H7 (cell line): ENCODE measurements around the gene TASOR2. TPM values are rescaled to one million over a fixed set of nuclear protein-coding genes. Genes with fewer than 3 reads are reported as not detected.

Source experiments
- DNase-seq: peaks from one replicate; pipeline ENCODE4 v3.0.0; 2012
- H3K27me3 ChIP-seq: 2 replicates; pipeline ENCODE4 v1.6.0; 2011; ENCODE audit warnings: mild to moderate bottlenecking, low read length; ENCODE audit not compliant: control insufficient read depth, insufficient read depth
- H3K36me3 ChIP-seq: replicated peaks from 2 replicates; pipeline ENCODE4 v1.5.1; 2011; ENCODE audit warnings: low read length; ENCODE audit not compliant: control insufficient read depth, insufficient read depth
- H3K4me3 ChIP-seq: 2 replicates; pipeline ENCODE4 v1.5.1; 2011; ENCODE audit warnings: low read depth, mild to moderate bottlenecking, control low read depth, low read length, moderate library complexity; ENCODE audit not compliant: insufficient read depth
- total RNA-seq: library from RNA; depleted of rRNA; stranded (reverse); fragments of >200 nt; shearing (Covaris generic); gene quantifications from 2 replicates; pipeline ENCODE4 v1.2.3, GENCODE V29; 2014; rRNA removed

TASOR2 gene
- total RNA-seq, 1 experiment from 2014 or later: 44.5 TPM

- peaks cover 9% of the 10 kb centered on the region for H3K36me3 ChIP-seq
- no peak overlapping the region for H3K4me3 ChIP-seq
- H3K27me3 ChIP-seq: no peaks in the 10 kb centered on the region
- DNase-seq: no peak
Measured at GRCh38 chr10:5732141-5732540, 47.5 kb downstream of the TASOR2 start.

Other genes with a start within 250 kb of the TASOR2 start
- not detected in 2 replicates for gene CALML5, start 185.3 kb upstream of the TASOR2 start, total RNA-seq
- not detected in 2 replicates for gene CALML3, start 159.9 kb upstream of the TASOR2 start, total RNA-seq
- gene ASB13, start 18.2 kb upstream of the TASOR2 start, total RNA-seq: 21.8 and 22.3 TPM in 2 replicates
- gene GDI2, start 128.6 kb downstream of the TASOR2 start, total RNA-seq: 465 and 590 TPM in 2 replicates
- 11.1 and 13.2 TPM in 2 replicates for gene ANKRD16, start 205.1 kb downstream of the TASOR2 start, total RNA-seq
- 72.1 and 78.0 TPM in 2 replicates for gene FBH1, start 205.4 kb downstream of the TASOR2 start, total RNA-seq